ENCODE results near the gene REM2. TPM values are rescaled to one million over a fixed set of nuclear protein-coding genes. Genes with fewer than 3 reads are reported as not detected.

REM2 gene
- total and polyA plus RNA-seq, 4 donors, result 0.88 to 0.98 (median 0.92) TPM; not detected in 1

DNA sequence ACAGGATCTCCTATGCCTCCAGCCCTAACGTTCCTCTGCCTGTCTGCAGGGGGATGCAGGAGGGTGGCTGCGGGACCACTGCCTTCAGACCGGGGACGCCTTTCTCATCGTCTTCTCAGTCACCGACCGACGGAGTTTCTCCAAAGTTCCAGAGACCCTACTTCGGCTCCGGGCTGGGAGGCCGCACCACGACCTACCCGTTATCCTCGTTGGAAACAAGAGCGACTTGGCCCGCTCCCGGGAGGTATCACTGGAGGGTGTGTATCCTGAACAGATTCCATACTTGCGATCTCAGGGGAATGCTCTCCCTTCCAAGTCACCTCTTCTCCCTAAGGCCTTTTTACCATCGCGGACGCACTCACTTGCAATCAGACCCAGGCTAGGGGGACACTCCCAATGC is 3.0 kb downstream of the REM2 start:
- DNase-seq, result no peak
- no peak for ATAC-seq (ENCODE audit: insufficient read depth, low FRiP score)
- Histone ChIP-seq H3K27me3 (ENCODE audit: control insufficient read depth in 3 of 3, insufficient read depth in 3 of 3, low read length in 2 of 3) (no peaks in the 10 kb centered on the region), H3K27ac (ENCODE audit: low read depth in 1 of 2, low read length in 1 of 2) (peak overlapping the region in 1 of 2 donors; percentile 76), H3K4me3 (no peak overlapping the region), H3K36me3 (ENCODE audit: control insufficient read depth in 4 of 4, insufficient read depth in 4 of 4, low read length in 4 of 4) (no peaks in the 10 kb centered on the region), H3K9me3 (ENCODE audit: control insufficient read depth in 4 of 4, insufficient read depth in 3 of 4, low read length in 3 of 4) (no peaks in the 10 kb centered on the region), H3K4me1 (ENCODE audit: control insufficient read depth in 5 of 5, insufficient read depth in 5 of 5, low read length in 5 of 5) (peaks cover 0 to 22% (median 11%) of the 10 kb centered on the region in 5 donors), H3K9ac (ENCODE audit: insufficient read depth in 1 of 2, low read length in 2 of 2) (no peak overlapping the region)
- WGBS, 2 donors, result 92 to 93% methylated on average over 21 of the region's 21 CpGs
- no peak for TF ChIP-seq CTCF (IDR thresholded peaks at IDR 0.05; ENCODE audit: control extremely low read depth, extremely low read depth)

GRCh38 chr14:22886500-22887259 is 3.7 kb downstream of the REM2 start:
- no peaks in the 10 kb centered on the region for H3K36me3 ChIP-seq (ENCODE audit: control insufficient read depth in 4 of 4, insufficient read depth in 4 of 4, low read length in 4 of 4)
- WGBS, 2 donors, result 3 to 4% methylated on average over 67 to 77 of the region's 77 CpGs
- TF ChIP-seq CTCF (IDR thresholded peaks at IDR 0.05; ENCODE audit: control extremely low read depth, extremely low read depth), result no peak
- H3K4me3 ChIP-seq, result peak overlapping the region; percentile 44
- peak overlapping the region in 1 of 2 donors; percentile 76 for H3K27ac ChIP-seq (ENCODE audit: low read depth in 1 of 2, low read length in 1 of 2)
- H3K27me3 ChIP-seq (ENCODE audit: control insufficient read depth in 3 of 3, insufficient read depth in 3 of 3, low read length in 2 of 3), result no peaks in the 10 kb centered on the region
- peak; percentile 83 for ATAC-seq (ENCODE audit: insufficient read depth, low FRiP score)
- H3K9ac ChIP-seq (ENCODE audit: insufficient read depth in 1 of 2, low read length in 2 of 2), result peak overlapping the region; percentile 55 to 64
- H3K4me1 ChIP-seq (ENCODE audit: control insufficient read depth in 5 of 5, insufficient read depth in 5 of 5, low read length in 5 of 5), result peaks cover 0 to 22% (median 11%) of the 10 kb centered on the region in 5 donors
- peak; percentile 63 to 86 (median 72) for DNase-seq
- no peaks in the 10 kb centered on the region for H3K9me3 ChIP-seq (ENCODE audit: control insufficient read depth in 4 of 4, insufficient read depth in 3 of 4, low read length in 3 of 4)

DNA sequence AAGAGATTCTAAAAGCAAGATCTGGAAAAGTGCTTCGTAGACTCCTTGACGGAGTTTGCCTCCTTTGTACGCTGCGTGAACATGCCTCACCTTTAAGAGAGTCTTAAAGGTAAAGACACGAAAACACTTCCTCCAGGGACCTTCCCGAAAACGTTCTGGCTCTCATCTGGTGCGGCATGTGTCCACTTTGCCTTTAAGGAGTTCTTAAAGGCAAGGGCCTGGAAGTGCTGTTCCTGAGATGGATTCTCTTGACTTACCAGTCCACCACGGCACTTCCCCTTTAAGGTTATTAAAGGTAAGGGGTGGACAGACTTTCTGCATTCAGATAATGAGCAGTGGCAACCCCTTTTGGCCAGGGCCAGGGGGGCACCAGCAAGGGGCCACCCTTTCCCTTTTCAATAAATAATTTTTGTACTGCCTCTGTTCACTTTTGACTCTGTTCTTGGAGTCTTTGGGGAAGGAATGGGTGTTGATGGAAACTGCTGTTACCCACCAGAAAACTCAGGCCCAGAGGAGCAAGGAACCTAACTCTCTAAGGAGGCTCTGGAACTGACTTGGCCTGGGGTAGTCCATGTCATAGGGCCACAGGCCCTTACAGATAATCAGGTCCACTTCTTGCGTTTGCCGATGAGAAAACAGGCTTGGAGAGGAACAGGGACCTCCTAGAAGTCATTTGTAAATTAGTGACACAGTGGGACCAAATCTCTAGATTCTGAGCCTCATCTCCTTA is 4.4 kb downstream of the REM2 start:
- 26 to 28% methylated on average over 11 of the region's 11 CpGs for WGBS, 2 donors
- TF ChIP-seq CTCF (IDR thresholded peaks at IDR 0.05; ENCODE audit: control extremely low read depth, extremely low read depth), result no peak
- peak overlapping the region; percentile 55 to 64 for H3K9ac ChIP-seq (ENCODE audit: insufficient read depth in 1 of 2, low read length in 2 of 2)
- peaks cover 0 to 18% (median 7%) of the 10 kb centered on the region in 5 donors for H3K4me1 ChIP-seq (ENCODE audit: control insufficient read depth in 5 of 5, insufficient read depth in 5 of 5, low read length in 5 of 5)
- peak overlapping the region in 1 of 2 donors; percentile 72 for H3K27ac ChIP-seq (ENCODE audit: low read depth in 1 of 2, low read length in 1 of 2)
- no peaks in the 10 kb centered on the region for H3K9me3 ChIP-seq (ENCODE audit: control insufficient read depth in 4 of 4, insufficient read depth in 3 of 4, low read length in 3 of 4)
- ATAC-seq (ENCODE audit: insufficient read depth, low FRiP score) (peak; percentile 61), DNase-seq (peak; percentile 81 to 90 (median 88))
- H3K36me3 ChIP-seq (ENCODE audit: control insufficient read depth in 4 of 4, insufficient read depth in 4 of 4, low read length in 4 of 4), result no peaks in the 10 kb centered on the region
- H3K4me3 ChIP-seq, result peak overlapping the region; percentile 29
- no peaks in the 10 kb centered on the region for H3K27me3 ChIP-seq (ENCODE audit: control insufficient read depth in 3 of 3, insufficient read depth in 3 of 3, low read length in 2 of 3)

Measured in lung (tissue), 12 donors.